ENCODE measurements around the gene YPEL1.

DNA sequence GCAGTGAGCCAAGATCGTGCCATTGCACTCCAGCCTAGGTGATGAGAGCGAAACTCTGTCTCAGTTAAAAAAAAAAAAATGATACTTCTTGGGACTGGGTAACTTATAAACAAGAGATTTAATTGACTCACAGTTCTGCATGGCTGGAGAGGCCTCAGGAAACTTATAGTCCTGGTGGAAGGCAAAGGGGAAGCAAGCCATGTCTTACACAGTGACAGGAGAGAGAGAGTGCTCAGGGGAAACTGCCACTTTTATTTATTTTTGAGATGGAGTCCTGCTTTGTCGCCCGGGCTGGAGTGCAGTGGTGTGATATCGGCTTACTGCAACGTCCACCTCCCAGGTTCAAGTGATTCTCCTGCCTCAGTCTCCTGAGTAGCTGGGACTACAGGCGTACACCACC, 85.3 kb downstream of the YPEL1 start:
- no peak for TF ChIP-seq TAF1 (conservative IDR thresholded peaks at IDR 0.05)
- TF ChIP-seq, protein P1, sequence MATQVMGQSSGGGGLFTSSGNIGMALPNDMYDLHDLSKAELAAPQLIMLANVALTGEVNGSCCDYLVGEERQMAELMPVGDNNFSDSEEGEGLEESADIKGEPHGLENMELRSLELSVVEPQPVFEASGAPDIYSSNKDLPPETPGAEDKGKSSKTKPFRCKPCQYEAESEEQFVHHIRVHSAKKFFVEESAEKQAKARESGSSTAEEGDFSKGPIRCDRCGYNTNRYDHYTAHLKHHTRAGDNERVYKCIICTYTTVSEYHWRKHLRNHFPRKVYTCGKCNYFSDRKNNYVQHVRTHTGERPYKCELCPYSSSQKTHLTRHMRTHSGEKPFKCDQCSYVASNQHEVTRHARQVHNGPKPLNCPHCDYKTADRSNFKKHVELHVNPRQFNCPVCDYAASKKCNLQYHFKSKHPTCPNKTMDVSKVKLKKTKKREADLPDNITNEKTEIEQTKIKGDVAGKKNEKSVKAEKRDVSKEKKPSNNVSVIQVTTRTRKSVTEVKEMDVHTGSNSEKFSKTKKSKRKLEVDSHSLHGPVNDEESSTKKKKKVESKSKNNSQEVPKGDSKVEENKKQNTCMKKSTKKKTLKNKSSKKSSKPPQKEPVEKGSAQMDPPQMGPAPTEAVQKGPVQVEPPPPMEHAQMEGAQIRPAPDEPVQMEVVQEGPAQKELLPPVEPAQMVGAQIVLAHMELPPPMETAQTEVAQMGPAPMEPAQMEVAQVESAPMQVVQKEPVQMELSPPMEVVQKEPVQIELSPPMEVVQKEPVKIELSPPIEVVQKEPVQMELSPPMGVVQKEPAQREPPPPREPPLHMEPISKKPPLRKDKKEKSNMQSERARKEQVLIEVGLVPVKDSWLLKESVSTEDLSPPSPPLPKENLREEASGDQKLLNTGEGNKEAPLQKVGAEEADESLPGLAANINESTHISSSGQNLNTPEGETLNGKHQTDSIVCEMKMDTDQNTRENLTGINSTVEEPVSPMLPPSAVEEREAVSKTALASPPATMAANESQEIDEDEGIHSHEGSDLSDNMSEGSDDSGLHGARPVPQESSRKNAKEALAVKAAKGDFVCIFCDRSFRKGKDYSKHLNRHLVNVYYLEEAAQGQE (IDR thresholded peaks at IDR 0.05), result no peak
- TF ChIP-seq, protein P2, sequence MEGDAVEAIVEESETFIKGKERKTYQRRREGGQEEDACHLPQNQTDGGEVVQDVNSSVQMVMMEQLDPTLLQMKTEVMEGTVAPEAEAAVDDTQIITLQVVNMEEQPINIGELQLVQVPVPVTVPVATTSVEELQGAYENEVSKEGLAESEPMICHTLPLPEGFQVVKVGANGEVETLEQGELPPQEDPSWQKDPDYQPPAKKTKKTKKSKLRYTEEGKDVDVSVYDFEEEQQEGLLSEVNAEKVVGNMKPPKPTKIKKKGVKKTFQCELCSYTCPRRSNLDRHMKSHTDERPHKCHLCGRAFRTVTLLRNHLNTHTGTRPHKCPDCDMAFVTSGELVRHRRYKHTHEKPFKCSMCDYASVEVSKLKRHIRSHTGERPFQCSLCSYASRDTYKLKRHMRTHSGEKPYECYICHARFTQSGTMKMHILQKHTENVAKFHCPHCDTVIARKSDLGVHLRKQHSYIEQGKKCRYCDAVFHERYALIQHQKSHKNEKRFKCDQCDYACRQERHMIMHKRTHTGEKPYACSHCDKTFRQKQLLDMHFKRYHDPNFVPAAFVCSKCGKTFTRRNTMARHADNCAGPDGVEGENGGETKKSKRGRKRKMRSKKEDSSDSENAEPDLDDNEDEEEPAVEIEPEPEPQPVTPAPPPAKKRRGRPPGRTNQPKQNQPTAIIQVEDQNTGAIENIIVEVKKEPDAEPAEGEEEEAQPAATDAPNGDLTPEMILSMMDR (IDR thresholded peaks at IDR 0.05; ENCODE audit: low read depth, low read length, missing input control), result no peak
- no peak for TF ChIP-seq SP1 (IDR thresholded peaks at IDR 0.05)
- no peak for TF ChIP-seq GABPA (IDR thresholded peaks at IDR 0.05 in 1 of 2, conservative IDR thresholded peaks at IDR 0.05 in 1 of 2)
- no peak for TF ChIP-seq ZBTB33 (IDR thresholded peaks at IDR 0.05)
- TF ChIP-seq, protein P3, sequence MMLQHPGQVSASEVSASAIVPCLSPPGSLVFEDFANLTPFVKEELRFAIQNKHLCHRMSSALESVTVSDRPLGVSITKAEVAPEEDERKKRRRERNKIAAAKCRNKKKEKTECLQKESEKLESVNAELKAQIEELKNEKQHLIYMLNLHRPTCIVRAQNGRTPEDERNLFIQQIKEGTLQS (IDR thresholded peaks at IDR 0.05), result no peak
- no peak for TF ChIP-seq EGR1 (IDR thresholded peaks at IDR 0.05; ENCODE audit: low read depth in 2 of 2)
- TF ChIP-seq, protein P4, sequence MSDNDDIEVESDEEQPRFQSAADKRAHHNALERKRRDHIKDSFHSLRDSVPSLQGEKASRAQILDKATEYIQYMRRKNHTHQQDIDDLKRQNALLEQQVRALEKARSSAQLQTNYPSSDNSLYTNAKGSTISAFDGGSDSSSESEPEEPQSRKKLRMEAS (IDR thresholded peaks at IDR 0.05), result no peak
- TF ChIP-seq RXRA (IDR thresholded peaks at IDR 0.05), result no peak
- TF ChIP-seq JUND (IDR thresholded peaks at IDR 0.05), result no peak

All from liver (tissue), 3 donors.